ENCODE measurements around the gene TP53I11. TPM values are rescaled to one million over a fixed set of nuclear protein-coding genes. Genes with fewer than 3 reads are reported as not detected.
A peak's percentile ranks its signal among the peaks of the same experiment; 100 is the strongest.

Gene TP53I11
- total RNA-seq, 6 experiments from 2014 or later, result 1.1 to 2.9 (median 1.8) TPM

DNA sequence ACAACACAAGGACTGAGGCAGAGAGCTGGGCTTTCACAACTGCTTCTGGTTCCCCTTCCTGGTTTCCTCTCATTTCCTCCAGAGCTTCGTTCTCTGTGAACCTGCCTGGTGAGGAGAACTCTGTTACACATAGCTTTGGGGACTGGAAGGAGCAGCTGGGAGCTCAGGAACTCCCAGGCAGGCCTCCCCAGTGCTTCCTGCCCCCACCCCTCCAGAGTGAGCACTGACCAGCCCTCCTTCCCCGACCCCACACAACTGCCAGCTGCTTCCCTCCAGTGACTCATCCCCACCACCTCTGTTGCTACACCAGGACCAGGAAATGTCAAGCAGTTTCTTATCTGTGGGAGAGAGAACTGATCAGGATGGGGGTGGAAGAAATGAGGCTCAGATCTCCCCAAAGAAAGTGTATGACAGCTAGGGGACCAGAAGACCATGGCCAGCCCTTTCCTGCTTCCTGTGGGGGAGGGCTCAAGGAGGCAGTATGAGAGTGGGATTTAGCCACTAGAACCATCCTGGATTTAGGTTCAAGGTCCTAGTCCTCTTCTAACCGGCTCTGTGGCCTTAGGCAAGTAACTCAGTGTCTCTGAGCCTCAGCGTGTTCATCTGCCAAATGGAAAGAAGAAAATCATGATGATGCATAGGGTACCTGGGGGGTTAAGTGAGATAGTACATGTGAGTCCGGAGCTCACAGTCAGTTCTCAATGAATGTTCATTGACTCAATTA, 4.5 kb upstream of the TP53I11 start:
- peaks cover 14% of the 10 kb centered on the region for H3K4me1 Mint-ChIP-seq (ENCODE audit: low read depth)
- TF ChIP-seq, protein P1, sequence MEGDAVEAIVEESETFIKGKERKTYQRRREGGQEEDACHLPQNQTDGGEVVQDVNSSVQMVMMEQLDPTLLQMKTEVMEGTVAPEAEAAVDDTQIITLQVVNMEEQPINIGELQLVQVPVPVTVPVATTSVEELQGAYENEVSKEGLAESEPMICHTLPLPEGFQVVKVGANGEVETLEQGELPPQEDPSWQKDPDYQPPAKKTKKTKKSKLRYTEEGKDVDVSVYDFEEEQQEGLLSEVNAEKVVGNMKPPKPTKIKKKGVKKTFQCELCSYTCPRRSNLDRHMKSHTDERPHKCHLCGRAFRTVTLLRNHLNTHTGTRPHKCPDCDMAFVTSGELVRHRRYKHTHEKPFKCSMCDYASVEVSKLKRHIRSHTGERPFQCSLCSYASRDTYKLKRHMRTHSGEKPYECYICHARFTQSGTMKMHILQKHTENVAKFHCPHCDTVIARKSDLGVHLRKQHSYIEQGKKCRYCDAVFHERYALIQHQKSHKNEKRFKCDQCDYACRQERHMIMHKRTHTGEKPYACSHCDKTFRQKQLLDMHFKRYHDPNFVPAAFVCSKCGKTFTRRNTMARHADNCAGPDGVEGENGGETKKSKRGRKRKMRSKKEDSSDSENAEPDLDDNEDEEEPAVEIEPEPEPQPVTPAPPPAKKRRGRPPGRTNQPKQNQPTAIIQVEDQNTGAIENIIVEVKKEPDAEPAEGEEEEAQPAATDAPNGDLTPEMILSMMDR (IDR thresholded peaks at IDR 0.05), result no peak
- H3K9me3 Mint-ChIP-seq, result no peaks in the 10 kb centered on the region
- H3K4me3 Mint-ChIP-seq, result no peak overlapping the region
- peak; percentile 41 for DNase-seq
- peaks cover 18% of the 10 kb centered on the region for H3K27me3 Mint-ChIP-seq (ENCODE audit: insufficient read depth)
- H3K27ac Mint-ChIP-seq, result no peak overlapping the region
- no peaks in the 10 kb centered on the region for H3K36me3 Mint-ChIP-seq (ENCODE audit: low read depth)

DNA sequence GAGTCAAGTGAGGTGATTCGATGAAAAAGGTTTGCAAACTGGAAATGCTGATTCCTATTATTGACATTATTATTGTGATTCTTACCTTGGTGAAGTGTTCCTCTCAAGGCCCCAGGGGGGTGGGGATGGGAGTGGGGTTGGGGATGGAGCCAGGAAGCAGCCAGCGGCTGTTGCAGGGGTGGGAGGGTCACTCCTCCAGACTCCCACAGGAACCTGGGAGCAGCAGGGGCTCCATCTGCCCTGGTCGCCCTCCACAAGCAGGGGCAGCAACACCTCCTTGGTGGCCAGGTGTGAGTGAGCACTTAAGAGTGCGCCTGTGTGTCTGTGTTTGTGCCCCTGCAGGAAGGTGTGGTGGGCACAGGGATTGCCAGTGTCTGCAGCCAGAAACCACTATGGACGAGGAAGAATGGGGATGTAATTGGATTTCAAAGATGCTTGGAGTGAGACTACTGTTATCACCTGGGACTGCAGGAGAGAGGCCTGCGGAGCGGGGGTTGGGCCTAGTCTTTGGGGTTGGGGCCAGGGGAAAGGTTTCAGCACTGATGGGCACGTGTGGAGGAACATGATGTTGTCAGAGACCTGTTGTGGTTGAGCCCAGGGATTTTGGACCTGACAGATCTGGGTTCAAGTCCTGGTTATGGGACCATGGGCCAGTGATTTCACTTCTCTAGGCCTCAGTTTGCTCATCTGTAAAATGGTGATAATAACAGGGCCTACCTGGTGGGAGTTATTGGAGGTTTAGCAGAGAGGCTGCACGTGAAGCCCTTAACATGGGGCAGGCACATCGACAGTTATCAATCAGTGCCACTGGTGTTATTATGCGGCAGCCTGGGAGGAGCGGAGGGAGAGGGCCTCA, 3.6 kb upstream of the TP53I11 start:
- H3K27me3 Mint-ChIP-seq (ENCODE audit: insufficient read depth), result peaks cover 18% of the 10 kb centered on the region
- no peak for DNase-seq
- H3K9me3 Mint-ChIP-seq, result no peaks in the 10 kb centered on the region
- H3K4me1 Mint-ChIP-seq (ENCODE audit: low read depth), result peaks cover 14% of the 10 kb centered on the region
- H3K27ac Mint-ChIP-seq, result no peak overlapping the region
- TF ChIP-seq, protein P1 (IDR thresholded peaks at IDR 0.05), result no peak
- H3K36me3 Mint-ChIP-seq (ENCODE audit: low read depth), result no peaks in the 10 kb centered on the region
- H3K4me3 Mint-ChIP-seq, result no peak overlapping the region

DNA sequence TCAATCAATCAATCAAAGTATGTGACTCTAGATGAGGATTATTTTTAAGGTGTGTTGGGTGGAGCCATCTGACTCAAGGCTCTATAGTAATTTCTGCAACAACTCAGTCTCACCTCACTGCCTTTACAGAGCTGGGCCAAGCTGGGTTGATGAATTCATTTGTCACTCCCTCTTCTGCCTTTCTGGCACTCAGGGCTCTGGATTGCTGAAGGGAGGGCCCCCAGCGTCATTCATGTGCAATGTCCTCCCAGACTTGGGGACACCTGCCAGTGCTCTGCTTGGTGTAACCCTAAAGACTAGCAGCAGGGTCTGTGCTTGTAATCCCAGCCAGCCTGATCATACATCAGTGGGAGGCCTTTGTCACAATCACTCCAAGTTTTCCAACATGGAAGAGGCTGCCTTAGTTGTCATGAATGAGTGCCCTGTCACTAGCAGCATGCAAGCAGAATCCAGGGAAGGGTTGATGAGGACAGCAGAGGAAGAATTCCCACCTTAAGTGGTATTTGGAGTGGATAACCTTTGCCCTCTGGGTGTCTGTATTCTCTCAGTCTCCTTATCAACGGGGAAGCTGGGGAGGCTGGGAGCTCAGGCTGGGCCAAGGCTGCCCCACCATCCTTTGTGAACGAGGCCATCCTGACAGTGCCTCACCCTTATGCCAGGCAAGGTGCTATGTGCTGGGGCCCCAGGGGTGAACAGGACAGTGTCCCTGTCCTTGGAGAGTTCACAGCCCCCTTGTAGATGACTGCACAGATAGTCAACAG, 2.0 kb upstream of the TP53I11 start:
- Mint-ChIP-seq H3K4me3 (no peak overlapping the region), H3K27ac (no peak overlapping the region), H3K4me1 (ENCODE audit: low read depth) (peaks cover 14% of the 10 kb centered on the region)

DNA sequence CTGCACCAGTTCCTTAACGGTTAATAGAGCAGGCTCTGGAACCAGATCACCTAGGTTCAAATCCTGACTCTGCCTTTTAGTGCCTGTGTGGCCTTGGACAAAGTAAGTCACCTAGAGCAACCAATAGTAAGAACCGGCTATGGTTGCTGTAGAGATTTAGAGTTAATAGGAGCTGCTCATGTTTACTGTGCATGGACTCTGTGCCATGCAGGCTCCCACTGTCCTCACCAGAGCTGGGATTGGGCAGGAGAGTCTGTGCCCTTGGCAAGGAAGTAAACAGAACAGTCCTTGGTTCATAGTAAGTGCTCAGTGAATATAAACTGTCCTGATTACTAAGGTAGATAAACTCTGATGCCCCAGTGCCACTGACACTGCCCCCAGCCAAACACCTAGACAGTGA, 1.4 kb upstream of the TP53I11 start:
- no peaks in the 10 kb centered on the region for H3K36me3 Mint-ChIP-seq (ENCODE audit: low read depth)
- no peak overlapping the region for H3K4me3 Mint-ChIP-seq
- no peak for DNase-seq
- H3K27ac Mint-ChIP-seq, result no peak overlapping the region
- peaks cover 25% of the 10 kb centered on the region for H3K27me3 Mint-ChIP-seq (ENCODE audit: insufficient read depth)
- H3K4me1 Mint-ChIP-seq (ENCODE audit: low read depth), result peaks cover 14% of the 10 kb centered on the region
- TF ChIP-seq, protein P1 (IDR thresholded peaks at IDR 0.05), result no peak
- no peaks in the 10 kb centered on the region for H3K9me3 Mint-ChIP-seq

More for the DNA sequence above, 2.0 kb upstream of the TP53I11 start:
- TF ChIP-seq, protein P1 (IDR thresholded peaks at IDR 0.05), result no peak
- no peak for DNase-seq
- Mint-ChIP-seq H3K36me3 (ENCODE audit: low read depth) (no peaks in the 10 kb centered on the region), H3K27me3 (ENCODE audit: insufficient read depth) (peaks cover 28% of the 10 kb centered on the region), H3K9me3 (no peaks in the 10 kb centered on the region)

DNA sequence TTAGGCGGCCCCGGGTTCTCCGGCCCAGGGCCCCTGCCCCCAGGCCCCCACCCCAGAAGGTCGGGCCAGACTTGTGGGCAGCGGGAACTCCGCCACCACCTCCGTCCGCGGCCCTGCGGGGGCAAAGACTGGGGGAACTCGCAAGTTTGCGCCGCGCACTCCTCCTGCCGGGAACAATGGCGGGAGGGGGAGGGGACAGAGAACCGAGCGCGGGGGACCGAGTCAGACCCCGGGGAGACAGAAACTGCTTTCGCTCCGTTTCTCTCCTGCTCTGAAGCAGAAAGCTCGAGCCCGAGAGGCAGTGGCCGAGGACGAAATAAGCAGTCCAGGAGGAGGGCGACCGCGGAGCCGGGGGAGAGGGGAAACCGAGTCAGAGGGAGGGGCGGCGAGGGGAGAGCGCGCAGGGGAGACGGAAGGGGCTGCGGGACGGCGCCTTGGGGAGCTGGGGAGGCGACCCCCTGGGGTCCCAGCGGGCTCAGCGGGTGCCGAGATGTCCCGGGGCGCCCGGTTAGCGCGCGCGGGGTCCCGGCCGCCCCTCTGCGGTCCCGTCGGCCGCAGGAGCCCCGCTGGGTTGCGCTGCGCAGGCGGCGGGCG, 555 bp downstream of the TP53I11 start:
- Mint-ChIP-seq H3K4me1 (ENCODE audit: low read depth) (peaks cover 7% of the 10 kb centered on the region), H3K36me3 (ENCODE audit: low read depth) (no peaks in the 10 kb centered on the region), H3K4me3 (no peak overlapping the region), H3K27ac (no peak overlapping the region), H3K9me3 (no peaks in the 10 kb centered on the region), H3K27me3 (ENCODE audit: insufficient read depth) (peaks cover 30% of the 10 kb centered on the region)
- TF ChIP-seq, protein P1 (IDR thresholded peaks at IDR 0.05), result no peak
- DNase-seq, result no peak

All from HFFc6 (cell line).